NCI-H2171 treated with DMSO at 0.1 percent for 48 hours (cell line): ENCODE data around the gene ERFE.

ENCODE experiments used
- DNase-seq: peaks from one replicate; lab custom pipeline; 2025; lab: John Stamatoyannopoulos, UW

Gene ERFE

DNA sequence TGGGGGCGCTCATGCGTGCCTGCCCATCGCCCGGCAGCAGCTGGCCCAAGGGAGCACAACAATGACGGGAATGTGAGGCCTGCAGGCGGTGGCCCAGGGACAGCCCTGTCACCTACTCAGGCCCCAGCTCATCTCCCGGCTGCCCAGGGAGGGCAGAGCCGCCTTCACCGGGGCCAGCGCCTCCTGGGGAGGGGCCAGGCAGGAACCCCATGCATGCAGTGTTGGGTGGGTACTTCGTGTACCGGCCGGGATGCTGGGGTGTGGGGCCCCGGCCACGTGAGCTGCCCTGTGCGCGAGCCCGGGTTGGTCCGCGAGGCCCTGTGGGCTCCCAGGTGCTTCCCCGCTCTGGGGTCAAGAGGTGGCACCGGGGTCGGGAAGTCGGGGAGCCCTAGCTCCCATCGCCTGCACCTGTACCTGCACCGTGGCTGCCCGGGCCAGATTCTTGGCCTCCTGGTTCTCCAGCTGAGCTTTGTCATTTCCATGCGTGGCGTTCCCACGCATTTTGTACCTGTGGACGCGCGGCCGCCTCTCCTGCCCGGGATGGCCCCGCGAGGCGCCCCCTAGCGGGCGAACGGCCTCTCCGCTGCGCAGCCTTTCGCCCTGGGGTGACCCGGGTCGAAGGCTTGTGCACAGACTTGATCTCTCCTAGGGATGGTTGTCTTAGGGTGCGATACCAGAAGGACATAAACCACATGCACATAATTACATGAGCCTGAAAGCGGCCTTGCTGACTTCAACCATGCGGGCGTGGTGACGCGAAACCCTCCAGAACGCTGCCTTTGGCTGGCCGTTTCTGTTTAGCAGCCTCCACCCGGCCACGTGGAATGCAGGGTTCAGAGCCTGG, 19.4 kb upstream of the ERFE start:
- peak; percentile 4 for DNase-seq

DNA sequence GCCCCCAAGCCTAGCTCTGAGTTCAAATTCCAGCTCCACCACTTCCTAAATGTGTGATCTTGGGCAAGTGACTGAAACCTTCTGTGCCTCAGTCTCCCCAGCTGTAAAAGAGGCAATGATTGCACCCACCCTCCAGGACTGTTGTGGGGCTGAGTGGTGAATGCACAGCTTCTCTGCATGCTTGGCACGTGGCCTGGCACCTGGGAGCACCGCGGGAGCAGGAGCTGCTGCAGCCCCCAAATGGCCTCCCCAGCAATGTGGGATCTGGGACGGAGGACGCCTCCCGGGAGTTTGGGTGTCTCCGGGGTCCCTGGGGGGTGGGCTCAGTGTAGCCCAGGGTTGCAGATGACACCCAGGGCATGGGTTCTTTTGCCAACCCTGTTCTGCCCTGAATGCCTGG, 18.7 kb upstream of the ERFE start:
- DNase-seq, result no peak

DNA sequence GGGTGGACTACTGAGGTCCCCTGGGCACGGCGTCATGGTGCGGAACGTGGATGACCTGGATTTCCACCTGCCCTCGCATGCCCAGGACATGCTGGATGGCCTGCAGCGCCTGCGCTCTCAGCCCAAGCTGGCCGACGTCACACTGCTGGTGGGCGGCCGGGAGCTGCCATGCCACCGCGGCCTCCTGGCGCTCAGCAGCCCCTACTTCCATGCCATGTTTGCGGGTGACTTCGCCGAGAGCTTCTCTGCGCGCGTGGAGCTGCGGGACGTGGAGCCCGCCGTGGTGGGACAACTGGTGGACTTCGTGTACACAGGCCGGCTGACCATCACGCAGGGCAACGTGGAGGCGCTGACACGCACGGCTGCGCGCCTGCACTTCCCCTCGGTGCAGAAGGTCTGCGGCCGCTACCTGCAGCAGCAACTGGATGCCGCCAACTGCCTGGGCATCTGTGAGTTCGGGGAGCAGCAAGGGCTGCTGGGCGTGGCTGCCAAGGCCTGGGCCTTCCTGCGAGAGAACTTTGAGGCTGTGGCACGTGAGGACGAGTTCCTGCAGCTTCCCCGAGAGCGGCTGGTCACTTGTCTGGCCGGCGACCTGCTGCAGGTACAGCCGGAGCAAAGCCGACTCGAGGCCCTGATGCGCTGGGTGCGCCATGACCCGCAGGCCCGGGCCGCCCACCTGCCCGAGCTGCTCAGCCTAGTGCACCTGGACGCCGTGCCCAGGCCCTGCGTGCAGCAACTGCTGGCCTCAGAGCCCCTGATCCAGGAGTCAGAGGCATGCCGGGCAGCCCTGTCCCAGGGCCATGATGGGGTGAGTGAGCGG, 17.8 kb upstream of the ERFE start:
- DNase-seq, result no peak

GRCh38 chr2:238141541-238142318, 17.0 kb upstream of the ERFE start:
- DNase-seq, result no peak

GRCh38 chr2:238142382-238143205, 16.2 kb upstream of the ERFE start:
- no peak for DNase-seq

- DNase-seq, result peak; percentile 19
Observed at GRCh38 chr2:238143239-238143951, 15.4 kb upstream of the ERFE start.

GRCh38 chr2:238144262-238144661, 14.5 kb upstream of the ERFE start:
- DNase-seq, result no peak

DNA sequence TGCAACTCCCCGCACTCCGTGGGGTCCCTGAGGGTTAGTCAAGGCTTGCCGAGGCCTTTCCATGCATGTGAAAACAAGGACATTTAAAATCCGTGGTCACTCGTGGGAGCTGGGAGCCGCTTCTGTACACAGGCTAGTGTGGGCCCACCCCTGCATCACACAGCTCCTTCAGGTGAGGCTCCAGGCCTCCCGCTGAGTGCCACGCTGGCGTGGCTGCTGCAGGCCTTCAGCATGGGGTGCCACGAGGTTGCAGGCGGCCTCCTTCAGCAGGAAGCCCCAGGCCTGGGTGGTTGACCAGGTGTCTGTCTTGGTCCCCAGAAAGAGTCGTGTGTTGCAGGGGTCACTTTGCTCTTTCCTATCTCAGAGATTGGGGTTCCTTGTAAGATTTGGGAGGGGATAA, 13.7 kb upstream of the ERFE start:
- no peak for DNase-seq

- DNase-seq, result no peak
Observed at GRCh38 chr2:238145851-238146250, 12.9 kb upstream of the ERFE start.

DNA sequence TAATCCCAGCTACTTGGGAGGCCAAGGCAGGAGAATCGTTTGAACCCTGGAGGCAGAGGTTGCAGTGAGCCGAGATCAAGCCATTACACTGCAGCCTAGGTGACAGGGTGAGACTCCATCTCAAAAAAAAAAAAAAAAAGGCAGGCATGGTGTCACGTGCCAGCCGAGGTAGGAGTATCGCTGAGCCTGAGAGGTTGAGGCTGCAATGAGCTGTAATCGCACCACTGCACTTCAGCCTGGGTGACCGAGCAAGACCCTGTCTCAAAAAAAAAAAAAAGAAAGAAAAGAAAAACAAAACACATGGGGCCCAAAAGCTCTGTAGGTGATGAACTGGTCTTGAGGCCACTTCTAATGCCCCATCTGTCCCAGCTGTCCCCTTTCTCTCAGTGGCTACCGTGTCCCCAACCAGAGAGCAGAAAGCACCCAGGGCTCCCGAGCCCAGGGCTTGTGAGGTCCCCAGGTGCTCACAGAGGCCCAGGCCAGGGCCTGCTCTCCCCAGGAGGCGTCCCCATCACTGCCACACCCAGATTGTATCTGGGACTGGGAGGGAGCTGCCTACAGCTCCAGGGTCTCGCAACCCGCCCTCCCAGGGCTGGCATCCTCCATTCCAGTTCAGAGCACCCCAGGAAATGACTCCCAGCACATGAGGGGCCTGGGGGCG, 11.8 kb upstream of the ERFE start:
- peak; percentile 11 for DNase-seq

GRCh38 chr2:238148981-238149380, 9.8 kb upstream of the ERFE start:
- no peak for DNase-seq

DNA sequence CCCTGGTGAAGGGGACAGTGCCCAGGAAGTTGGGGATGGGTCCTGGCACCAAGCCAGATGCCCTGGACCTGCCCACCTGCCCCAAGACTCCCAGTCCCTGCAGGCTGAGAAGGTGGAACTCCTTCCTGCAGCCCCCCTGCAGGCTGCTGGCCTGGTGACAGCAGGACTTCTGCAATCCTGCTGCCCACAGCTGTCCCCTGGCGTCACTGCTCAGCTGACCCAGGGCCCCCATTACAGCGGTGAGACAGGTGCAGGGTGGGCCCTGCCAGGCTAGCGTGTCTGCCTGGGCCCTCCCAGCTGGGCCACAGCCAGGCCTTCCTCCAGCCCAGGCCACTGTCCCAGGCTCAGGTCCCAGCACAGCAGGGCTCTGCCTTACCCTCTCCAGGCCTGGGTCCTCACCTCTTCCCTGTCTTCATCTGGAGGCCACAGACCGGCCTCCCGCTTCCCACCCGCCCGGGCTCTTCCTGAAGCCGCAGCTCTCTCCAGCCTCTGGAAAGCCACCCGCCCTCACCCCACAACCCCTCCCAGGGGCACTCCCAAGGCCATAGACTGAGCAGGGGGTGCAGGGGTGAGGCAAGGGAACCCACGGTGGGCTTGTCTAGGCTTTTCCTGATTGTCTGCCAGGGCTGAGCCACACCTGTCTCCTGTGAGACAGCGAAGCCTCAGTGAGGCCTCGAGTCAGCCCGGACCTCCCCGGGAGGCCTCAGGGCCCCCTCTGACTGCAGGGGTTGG, 8.8 kb upstream of the ERFE start:
- DNase-seq, result peak; percentile 4

DNA sequence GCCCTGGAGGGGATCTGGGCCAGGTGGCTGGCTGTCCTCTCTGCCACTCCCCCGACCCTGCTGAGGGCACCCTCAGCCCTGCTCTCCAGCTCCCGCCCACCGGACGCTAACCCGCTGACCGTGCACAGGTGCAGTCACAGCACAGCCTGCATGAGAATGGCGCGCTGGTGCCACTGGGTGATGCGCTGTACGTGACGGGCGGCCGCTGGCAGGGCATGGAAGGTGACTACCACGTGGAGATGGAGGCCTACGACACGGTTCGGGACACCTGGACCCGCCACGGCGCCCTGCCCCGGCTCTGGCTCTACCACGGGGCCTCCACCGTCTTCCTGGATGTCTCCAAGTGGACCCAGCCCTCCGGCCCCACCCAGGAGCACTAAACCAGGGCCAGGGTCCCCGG, 8.1 kb upstream of the ERFE start:
- DNase-seq, result no peak

DNA sequence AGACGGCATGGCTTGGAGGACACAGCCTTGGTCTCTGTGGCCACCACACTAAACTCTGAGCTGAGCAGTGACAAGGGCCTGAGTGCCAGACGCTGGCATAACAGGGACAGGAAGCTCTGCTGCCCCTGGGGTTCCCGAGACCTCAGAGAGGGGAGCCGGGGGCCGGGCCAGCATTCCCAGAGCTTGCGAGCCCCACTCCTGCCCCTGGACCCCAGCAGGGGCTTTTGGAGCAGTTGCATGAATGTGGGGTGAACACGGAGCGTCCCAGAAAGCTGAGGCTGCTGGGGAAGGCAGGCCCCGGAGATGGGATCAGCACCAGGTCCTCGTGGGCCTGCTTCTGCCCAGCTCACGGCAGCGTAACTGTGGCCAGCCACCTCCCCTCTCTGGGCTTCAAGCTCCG, 7.6 kb upstream of the ERFE start:
- no peak for DNase-seq

DNA sequence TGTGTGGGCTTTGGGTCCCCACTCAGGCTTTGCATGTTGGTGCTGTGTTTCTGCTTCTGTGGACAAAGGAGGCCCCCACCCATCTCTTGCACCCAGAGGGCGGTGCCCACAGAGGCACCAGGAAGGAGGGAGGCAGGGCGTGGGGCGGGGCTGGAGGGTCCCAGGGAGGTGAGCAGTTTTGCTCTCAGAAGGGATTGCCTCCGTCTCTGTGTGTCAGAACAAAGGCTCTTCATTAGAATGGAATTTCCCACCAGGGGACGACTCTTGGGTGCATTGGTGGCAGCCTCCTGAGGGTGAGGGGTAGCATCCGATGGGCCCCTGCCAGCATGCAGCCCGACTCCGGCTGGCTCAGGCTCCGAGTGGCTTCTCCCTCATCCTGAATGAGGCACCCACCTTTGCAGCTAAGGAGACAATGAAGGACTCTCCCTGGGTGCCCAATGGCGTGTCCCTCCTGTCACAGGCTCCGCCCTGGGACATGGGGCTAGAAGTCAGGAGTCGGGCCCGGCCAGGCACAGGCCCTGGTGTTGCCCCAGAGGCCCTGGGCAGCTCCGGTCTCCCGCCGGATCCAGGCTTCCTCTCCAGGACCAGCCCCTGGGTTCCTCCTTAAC, 7.0 kb upstream of the ERFE start:
- DNase-seq, result no peak

DNA sequence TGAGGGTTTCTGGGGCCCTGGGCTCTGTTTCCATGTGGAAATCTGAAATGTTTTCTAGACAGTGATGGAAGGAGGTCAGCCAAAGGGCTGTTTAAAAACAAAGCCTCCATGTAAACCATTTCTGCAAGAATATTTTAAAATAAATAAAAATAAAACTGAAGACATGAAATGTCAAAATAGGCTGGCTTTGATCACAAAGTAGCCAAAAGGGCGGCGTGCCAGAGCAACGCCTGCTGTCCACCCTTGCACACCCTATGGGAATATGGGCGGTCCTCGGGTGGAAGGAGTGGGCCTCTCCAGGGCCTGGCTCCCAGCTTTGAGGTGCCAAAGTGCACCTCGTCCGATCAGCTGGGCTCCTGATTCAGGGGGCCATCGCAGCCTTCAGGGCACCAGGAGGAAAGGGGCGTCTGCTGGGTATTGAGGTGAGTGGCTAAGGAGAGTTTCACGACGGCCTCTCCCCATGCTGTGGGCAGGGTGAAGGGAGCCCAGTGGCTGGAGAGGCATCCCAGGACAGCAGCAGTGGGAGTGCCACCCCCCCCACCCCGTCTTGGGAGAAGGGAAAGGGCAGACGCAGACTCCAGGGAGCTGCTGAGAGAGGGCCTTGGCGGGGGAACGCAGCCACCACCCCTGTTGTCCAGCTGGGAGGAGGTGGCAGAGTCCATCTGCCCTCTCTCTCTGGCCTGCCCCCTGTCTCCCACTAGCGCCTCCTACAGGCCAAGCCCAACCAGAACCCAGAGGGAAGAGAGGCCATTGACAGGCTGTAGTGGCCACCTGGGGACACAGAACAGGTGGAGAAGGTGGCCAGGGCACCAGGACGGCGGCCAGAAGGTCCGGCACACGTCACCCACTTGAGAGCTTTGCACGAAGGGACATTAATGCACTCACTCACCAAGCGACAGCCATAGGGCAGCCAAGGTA, 5.7 kb upstream of the ERFE start:
- DNase-seq, result no peak

- no peak for DNase-seq
Observed at GRCh38 chr2:238154570-238154969, 4.2 kb upstream of the ERFE start.

DNA sequence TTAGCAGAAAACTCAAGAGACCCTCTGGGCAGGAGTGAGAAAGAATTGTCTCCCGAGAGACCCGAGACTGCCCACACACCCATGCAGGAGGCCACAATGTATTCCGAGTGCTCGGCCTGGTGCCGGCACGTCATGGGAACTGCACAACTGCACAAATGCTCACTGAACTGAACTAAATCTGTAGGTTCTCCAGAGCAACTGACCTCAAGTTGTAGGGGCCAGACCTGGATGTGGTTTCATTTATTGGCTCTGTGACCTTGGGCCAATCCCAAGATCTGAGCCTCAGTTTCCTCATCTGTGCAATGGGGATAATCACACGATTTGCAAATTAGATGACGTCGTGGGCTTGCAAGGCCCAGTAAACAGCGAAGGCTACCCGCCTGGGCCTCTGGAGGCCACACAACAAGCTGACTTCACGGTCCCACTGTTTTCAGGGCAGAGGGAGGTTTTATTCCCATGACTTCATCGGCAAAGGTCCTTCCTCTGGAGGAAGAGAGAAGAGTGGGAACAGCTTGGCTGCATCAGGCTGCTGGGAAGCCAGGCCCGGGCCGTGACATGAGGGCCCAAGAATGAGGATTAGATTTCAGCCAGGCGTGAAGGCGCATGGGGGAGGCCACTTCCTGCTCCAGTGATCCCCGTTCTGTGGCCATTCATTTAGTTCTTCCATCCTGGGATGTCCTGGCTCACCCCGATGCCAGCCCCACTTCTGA, 3.6 kb upstream of the ERFE start:
- DNase-seq, result no peak
